Osteocyte (in vitro differentiated cells): ENCODE measurements around the gene PRKN. TPM values are rescaled to one million over a fixed set of nuclear protein-coding genes. Genes with fewer than 3 reads are reported as not detected.
"Not testable (repeated sequence)": the region's sequence is repeated elsewhere in the genome, so short reads cannot be mapped to it uniquely, and the experiment has no call there.

Experiments
- DNase-seq: peaks from one replicate; pipeline ENCODE4 v3.0.0; 2021; ENCODE audit warnings: mixed read lengths; ENCODE audit not compliant: unreplicated experiment; ENCODE audit errors: extremely low spot score
- H3K27ac Mint-ChIP-seq: one replicate; pipeline ENCODE4 v1.8.0; 2021; ENCODE audit warnings: mild to moderate bottlenecking, mixed read lengths; ENCODE audit not compliant: unreplicated experiment
- H3K27me3 Mint-ChIP-seq: one replicate; pipeline ENCODE4 v1.8.0; 2021; ENCODE audit warnings: mixed read lengths; ENCODE audit not compliant: unreplicated experiment
- H3K36me3 Mint-ChIP-seq: one replicate; pipeline ENCODE4 v1.8.0; 2021; ENCODE audit warnings: mixed read lengths; ENCODE audit not compliant: unreplicated experiment
- H3K4me1 Mint-ChIP-seq: one replicate; pipeline ENCODE4 v1.8.0; 2021; ENCODE audit warnings: mixed read lengths; ENCODE audit not compliant: unreplicated experiment
- H3K4me3 Mint-ChIP-seq: one replicate; pipeline ENCODE4 v1.8.0; 2021; ENCODE audit warnings: mild to moderate bottlenecking, moderate library complexity, mixed read lengths; ENCODE audit not compliant: unreplicated experiment
- H3K9me3 Mint-ChIP-seq: one replicate; pipeline ENCODE4 v1.8.0; 2021; ENCODE audit warnings: mixed read lengths; ENCODE audit not compliant: unreplicated experiment
- total RNA-seq: library from RNA; stranded (reverse); gene quantifications from 2 replicates; pipeline ENCODE4 v1.2.1, GENCODE V29; 2021
- TF ChIP-seq, protein P1 (sequence below): fragments of 200-600 bp; sonication (generic); IDR thresholded peaks from 2 replicates; pipeline ENCODE4 v1.5.0; 2021; ENCODE audit warnings: antibody characterized with exemption, mild to moderate bottlenecking, moderate library complexity

The PRKN gene
- total RNA-seq, 1 donor from 2014 or later, result 13.4 TPM

DNA sequence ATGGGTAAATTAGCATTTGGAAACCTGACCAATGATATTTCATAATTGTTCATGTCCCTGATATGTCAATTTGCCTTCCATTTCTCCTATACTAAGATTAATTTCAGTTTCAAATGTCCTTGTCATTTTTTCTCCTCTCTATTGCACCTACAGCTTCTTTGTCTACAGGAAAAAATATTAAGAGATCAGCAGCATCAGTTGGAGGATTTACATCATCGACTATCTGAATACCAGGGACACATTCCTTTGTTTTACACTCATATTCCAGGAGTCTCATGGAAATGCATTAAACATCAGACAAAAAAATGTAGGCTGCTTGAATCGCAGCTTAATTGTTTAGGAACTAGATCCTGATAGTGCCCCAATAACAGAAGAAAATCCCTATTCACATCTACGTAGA is 188.2 kb downstream of the PRKN start:
- TF ChIP-seq, protein P1, sequence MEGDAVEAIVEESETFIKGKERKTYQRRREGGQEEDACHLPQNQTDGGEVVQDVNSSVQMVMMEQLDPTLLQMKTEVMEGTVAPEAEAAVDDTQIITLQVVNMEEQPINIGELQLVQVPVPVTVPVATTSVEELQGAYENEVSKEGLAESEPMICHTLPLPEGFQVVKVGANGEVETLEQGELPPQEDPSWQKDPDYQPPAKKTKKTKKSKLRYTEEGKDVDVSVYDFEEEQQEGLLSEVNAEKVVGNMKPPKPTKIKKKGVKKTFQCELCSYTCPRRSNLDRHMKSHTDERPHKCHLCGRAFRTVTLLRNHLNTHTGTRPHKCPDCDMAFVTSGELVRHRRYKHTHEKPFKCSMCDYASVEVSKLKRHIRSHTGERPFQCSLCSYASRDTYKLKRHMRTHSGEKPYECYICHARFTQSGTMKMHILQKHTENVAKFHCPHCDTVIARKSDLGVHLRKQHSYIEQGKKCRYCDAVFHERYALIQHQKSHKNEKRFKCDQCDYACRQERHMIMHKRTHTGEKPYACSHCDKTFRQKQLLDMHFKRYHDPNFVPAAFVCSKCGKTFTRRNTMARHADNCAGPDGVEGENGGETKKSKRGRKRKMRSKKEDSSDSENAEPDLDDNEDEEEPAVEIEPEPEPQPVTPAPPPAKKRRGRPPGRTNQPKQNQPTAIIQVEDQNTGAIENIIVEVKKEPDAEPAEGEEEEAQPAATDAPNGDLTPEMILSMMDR, result no peak
- H3K4me1 Mint-ChIP-seq, result peaks cover 11% of the 10 kb centered on the region
- H3K4me3 Mint-ChIP-seq, result no peak overlapping the region
- no peaks in the 10 kb centered on the region for H3K36me3 Mint-ChIP-seq
- no peaks in the 10 kb centered on the region for H3K27me3 Mint-ChIP-seq
- no peaks in the 10 kb centered on the region for H3K9me3 Mint-ChIP-seq
- no peak overlapping the region for H3K27ac Mint-ChIP-seq
- no peak for DNase-seq

DNA sequence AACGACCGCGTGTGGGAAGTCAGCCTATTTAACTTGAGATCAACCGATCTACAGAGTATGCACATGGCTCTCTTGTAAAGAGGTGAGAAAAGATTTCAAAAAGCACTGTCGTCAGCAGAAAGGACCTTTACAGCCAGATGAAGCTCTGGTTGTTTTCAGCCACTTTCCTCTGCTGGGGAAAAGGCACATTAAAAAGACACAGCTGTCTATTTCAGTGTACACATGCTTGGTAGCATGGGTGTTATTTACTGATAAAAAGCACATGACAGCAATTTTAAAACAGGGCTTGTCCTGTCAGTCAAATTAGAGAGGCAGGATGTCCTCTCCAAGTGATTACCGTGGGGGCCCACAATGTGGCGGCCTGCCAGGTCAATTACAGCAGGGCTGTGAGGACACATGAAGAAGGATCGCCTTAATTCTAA is 188.9 kb downstream of the PRKN start:
- Mint-ChIP-seq H3K36me3 (no peaks in the 10 kb centered on the region), H3K9me3 (no peaks in the 10 kb centered on the region), H3K4me1 (peaks cover 11% of the 10 kb centered on the region), H3K27me3 (no peaks in the 10 kb centered on the region), H3K4me3 (no peak overlapping the region), H3K27ac (peak overlapping the region; percentile 67)
- peak; percentile 65 for DNase-seq
- TF ChIP-seq, protein P1, result no peak

GRCh38 chr6:162533009-162533400 is 194.6 kb downstream of the PRKN start:
- peaks cover 4% of the 10 kb centered on the region for H3K36me3 Mint-ChIP-seq
- TF ChIP-seq, protein P1, result no peak
- no peak for DNase-seq
- H3K27ac Mint-ChIP-seq, result no peak overlapping the region
- no peaks in the 10 kb centered on the region for H3K27me3 Mint-ChIP-seq
- H3K4me1 Mint-ChIP-seq, result no peaks in the 10 kb centered on the region
- H3K9me3 Mint-ChIP-seq, result no peaks in the 10 kb centered on the region
- no peak overlapping the region for H3K4me3 Mint-ChIP-seq

DNA sequence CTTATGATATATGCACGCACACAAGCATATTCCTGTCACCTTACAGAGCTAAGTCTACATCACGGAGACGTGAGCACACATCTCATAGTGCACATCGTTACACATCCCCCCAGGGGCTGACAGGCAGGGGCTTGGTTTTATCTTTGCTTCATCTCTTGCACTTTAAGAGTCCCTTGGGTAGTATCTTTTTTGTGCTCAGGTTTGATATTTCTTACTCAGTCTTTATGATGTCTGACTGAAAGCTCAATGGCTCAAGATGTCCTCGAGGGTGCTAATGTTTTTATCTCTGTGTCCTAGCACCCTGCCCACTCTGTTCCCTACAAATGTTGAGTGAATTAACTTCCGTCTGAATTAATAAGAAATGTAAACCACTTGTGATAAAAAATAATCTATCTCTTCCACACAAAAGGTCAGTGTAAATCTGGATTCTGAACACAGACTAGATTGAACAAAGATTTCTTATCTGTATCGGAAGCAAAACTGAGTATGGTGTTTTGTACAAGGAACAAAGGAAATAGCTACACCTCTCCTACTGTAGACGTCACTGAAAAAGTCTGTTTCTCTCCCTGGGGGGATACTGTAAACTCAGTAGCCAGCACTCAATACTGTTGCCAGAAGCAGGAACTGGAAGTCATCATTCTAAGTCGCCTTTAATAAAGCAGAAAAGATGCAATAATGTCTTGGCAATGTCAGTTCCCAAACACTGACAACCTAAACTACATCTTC is 195.1 kb downstream of the PRKN start:
- no peaks in the 10 kb centered on the region for H3K9me3 Mint-ChIP-seq
- no peak overlapping the region for H3K4me3 Mint-ChIP-seq
- no peak for DNase-seq
- H3K27ac Mint-ChIP-seq, result no peak overlapping the region
- peaks cover 4% of the 10 kb centered on the region for H3K36me3 Mint-ChIP-seq
- H3K4me1 Mint-ChIP-seq, result no peaks in the 10 kb centered on the region
- H3K27me3 Mint-ChIP-seq, result no peaks in the 10 kb centered on the region
- TF ChIP-seq, protein P1, result no peak

DNA sequence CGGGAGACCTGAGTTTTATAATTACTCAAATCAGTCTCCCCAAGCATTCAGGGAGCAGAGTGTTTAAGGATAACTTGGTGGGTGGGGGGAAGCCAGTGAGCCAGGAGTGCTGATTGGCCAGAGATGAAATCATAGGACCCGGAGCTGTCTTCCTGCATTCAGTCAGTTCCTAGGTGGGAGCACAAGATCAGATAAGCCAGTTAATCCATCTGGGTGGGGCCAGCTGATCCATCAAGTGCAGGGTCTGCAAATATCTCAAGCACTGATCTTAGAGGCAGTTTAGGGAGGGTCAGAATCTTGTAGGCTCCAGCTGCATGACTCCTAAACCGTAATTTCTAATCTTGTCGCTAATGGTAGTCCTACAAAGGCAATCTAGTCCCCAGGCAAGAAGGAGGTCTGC is 196.2 kb downstream of the PRKN start:
- DNase-seq, H3K9me3 Mint-ChIP-seq, H3K4me3 Mint-ChIP-seq, H3K36me3 Mint-ChIP-seq, H3K27ac Mint-ChIP-seq, H3K27me3 Mint-ChIP-seq, H3K4me1 Mint-ChIP-seq: not testable (repeated sequence)
